Spleen (tissue), 11 donors: ENCODE data around the gene HSD17B12. TPM values are rescaled to one million over a fixed set of nuclear protein-coding genes. Genes with fewer than 3 reads are reported as not detected.

Experiments
- DNase-seq: peaks from one replicate; pipeline ENCODE4 v3.0.0-alpha.2; 2020
- H3K27ac ChIP-seq, 8 donors: fragments of 200-600 bp; sonication (generic) in 7 of 8; 1 replicate in 4 of 8; 2 replicates in 4 of 8; pipeline versions ENCODE4 v1.5.0 to v1.8.0; 2016 to 2021; ENCODE audit warnings: inconsistent platforms in 4 of 8, mild to moderate bottlenecking in 4 of 8, moderate library complexity in 1 of 8
- H3K27me3 ChIP-seq, 7 donors: fragments of 200-600 bp; sonication (generic) in 6 of 7; replicated peaks in 1 of 7; 1 replicate in 4 of 7; 2 replicates in 3 of 7; pipeline versions ENCODE4 v1.5.0 to v1.8.0; 2016 to 2021; ENCODE audit warnings: inconsistent platforms in 3 of 7, mild to moderate bottlenecking in 1 of 7
- H3K36me3 ChIP-seq, 6 donors: fragments of 200-600 bp; sonication (generic) in 5 of 6; 1 replicate in 4 of 6; 2 replicates in 2 of 6; pipeline versions ENCODE4 v1.5.0 to v1.8.0; 2016 to 2021; ENCODE audit warnings: inconsistent platforms in 2 of 6
- H3K4me1 ChIP-seq, 6 donors: fragments of 200-600 bp; sonication (generic) in 5 of 6; 1 replicate in 3 of 6; 2 replicates in 3 of 6; pipeline versions ENCODE4 v1.5.0 to v1.8.0; 2016 to 2021; ENCODE audit warnings: inconsistent platforms in 3 of 6
- H3K4me3 ChIP-seq, 8 donors: fragments of 200-600 bp; sonication (generic) in 7 of 8; 1 replicate in 4 of 8; 2 replicates in 4 of 8; pipeline versions ENCODE4 v1.5.0 to v1.8.0; 2016 to 2021; ENCODE audit warnings: inconsistent platforms in 4 of 8, mild to moderate bottlenecking in 4 of 8, moderate library complexity in 2 of 8
- H3K9me3 ChIP-seq, 8 donors: fragments of 200-600 bp; sonication (generic) in 7 of 8; 1 replicate in 4 of 8; 2 replicates in 4 of 8; pipeline versions ENCODE4 v1.5.0 to v1.8.0; 2016 to 2021; ENCODE audit warnings: inconsistent platforms in 4 of 8
- CTCF ChIP-seq, 11 experiments: fragments of 200-600 bp in 7 of 11; fragments of 450-650 bp in 4 of 11; sonication (generic) in 4 of 11; IDR thresholded peaks in 8 of 11; conservative IDR thresholded peaks in 3 of 11; 1 replicate in 7 of 11; 2 replicates in 4 of 11; pipeline versions ENCODE4 v1.4.0 to v1.8.0; 2016 to 2021; ENCODE audit warnings: antibody characterized with exemption in 11 of 11, inconsistent platforms in 4 of 11, mild to moderate bottlenecking in 1 of 11
- POLR2A ChIP-seq, 3 donors: fragments of 450-650 bp; IDR thresholded peaks; one replicate each; pipeline ENCODE4 v1.5.1; 2017; ENCODE audit warnings: antibody characterized with exemption in 3 of 3, mild to moderate bottlenecking in 1 of 3
- POLR2AphosphoS5 ChIP-seq, 3 donors: sonication (generic); formaldehyde crosslinking; IDR thresholded peaks; one replicate each; pipeline ENCODE4 v1.5.1; 2017; ENCODE audit warnings: antibody characterized with exemption in 3 of 3
- WGBS, 5 donors: extraction: QIAGEN DNeasy Blood & Tissue Kit in 3 of 5; methylation state at CpG; one replicate each; pipeline versions ENCODE4 v1.1.5 to v1.1.7; 2013 to 2018; 5-methylcytosine and 5-hydroxymethylcytosine counted together
- intact Hi-C: fragments of 100-400 bp; cut with DNase I; formaldehyde crosslinking; loops from one replicate; pipeline ENCODE4 v1.15.0; 2023; ENCODE audit warnings: low total_unique reads
- polyA plus RNA-seq, 3 donors: library from polyadenylated mRNA; stranded (reverse); fragments of 200-250 nt; gene quantifications; one replicate each; pipeline ENCODE4 v1.2.1, GENCODE V29; 2013
- total RNA-seq, 7 donors: library from RNA; depleted of rRNA in 3 of 7; stranded (reverse); fragments of >200 nt in 3 of 7; fragmentation: NEBNext Ultra II Directional in 4 of 7; extraction: Animal tissue kit (Norgen Biotek cat#: 25700) in 4 of 7; gene quantifications; one replicate each; pipeline versions ENCODE4 v1.1.0 to v1.2.1, GENCODE V29; 2016 to 2021
- donor health status: healthy with polysubstance abuse.
- donor health status: DM: no; HTN: no; CAD: no; lungs with moderate emphysema.
- donor health status: DM: no; HTN: no; CAD: no.
- donor health status: Bipolar disorder and iron deficiency.
- donor health status: healthy.
- donor health status: DM: no; HTN: no; CAD: no.
- donor health status: DM: yes; HTN: yes; CAD: no.

The HSD17B12 gene
- total and polyA plus RNA-seq, 10 donors, result 17.5 to 80.0 (median 56.3) TPM

GRCh38 chr11:43901551-43901950 lies 221.0 kb downstream of the HSD17B12 start:
- Histone ChIP-seq H3K4me1 (peaks cover 0 to 17% (median 10%) of the 10 kb centered on the region in 6 donors), H3K36me3 (peaks cover 0 to 97% (median 59%) of the 10 kb centered on the region in 6 donors), H3K27me3 (no peaks in the 10 kb centered on the region), H3K27ac (peak overlapping the region in 2 of 8 donors; percentile 16 to 18), H3K9me3 (no peaks in the 10 kb centered on the region), H3K4me3 (no peak overlapping the region)
- intact Hi-C loops, result no loop called here
- no peak for DNase-seq
- 88 to 91% (median 90%) methylated on average over 4 of the region's 4 CpGs for WGBS, 5 donors
- TF ChIP-seq POLR2AphosphoS5 (IDR thresholded peaks at IDR 0.05) (no peak), POLR2A (IDR thresholded peaks at IDR 0.05) (no peak), CTCF (IDR thresholded peaks at IDR 0.05 in 8 of 11, conservative IDR thresholded peaks at IDR 0.05 in 3 of 11) (no peak)

GRCh38 chr11:43903078-43903477 lies 222.5 kb downstream of the HSD17B12 start:
- 90 to 99% (median 94%) methylated on average over 2 of the region's 2 CpGs for WGBS, 5 donors
- Histone ChIP-seq H3K27me3 (no peaks in the 10 kb centered on the region), H3K4me1 (peaks cover 0 to 22% (median 10%) of the 10 kb centered on the region in 6 donors), H3K9me3 (no peaks in the 10 kb centered on the region), H3K4me3 (no peak overlapping the region), H3K27ac (no peak overlapping the region), H3K36me3 (peaks cover 0 to 97% (median 44%) of the 10 kb centered on the region in 6 donors)
- no peak for DNase-seq
- intact Hi-C loops, result no loop called here
- no peak for TF ChIP-seq POLR2AphosphoS5 (IDR thresholded peaks at IDR 0.05)
- TF ChIP-seq POLR2A (IDR thresholded peaks at IDR 0.05), result no peak
- TF ChIP-seq CTCF (IDR thresholded peaks at IDR 0.05 in 8 of 11, conservative IDR thresholded peaks at IDR 0.05 in 3 of 11), result no peak

GRCh38 chr11:43903969-43904368 lies 223.4 kb downstream of the HSD17B12 start:
- H3K4me3 ChIP-seq, result no peak overlapping the region
- H3K27me3 ChIP-seq, result no peaks in the 10 kb centered on the region
- peaks cover 0 to 97% (median 37%) of the 10 kb centered on the region in 6 donors for H3K36me3 ChIP-seq
- H3K9me3 ChIP-seq, result no peaks in the 10 kb centered on the region
- peak overlapping the region in 4 of 8 donors; percentile 53 to 72 (median 66) for H3K27ac ChIP-seq
- no peak for TF ChIP-seq POLR2A (IDR thresholded peaks at IDR 0.05)
- no peak for TF ChIP-seq POLR2AphosphoS5 (IDR thresholded peaks at IDR 0.05)
- no peak for TF ChIP-seq CTCF (IDR thresholded peaks at IDR 0.05 in 8 of 11, conservative IDR thresholded peaks at IDR 0.05 in 3 of 11)
- no peak for DNase-seq
- intact Hi-C loops, result no loop called here
- WGBS, 5 donors, result 93 to 100% (median 97%) methylated on average over 4 of the region's 4 CpGs
- peaks cover 0 to 22% (median 10%) of the 10 kb centered on the region in 6 donors for H3K4me1 ChIP-seq

GRCh38 chr11:43904742-43905535 lies 224.4 kb downstream of the HSD17B12 start:
- Histone ChIP-seq H3K36me3 (peaks cover 0 to 98% (median 38%) of the 10 kb centered on the region in 6 donors), H3K9me3 (no peaks in the 10 kb centered on the region), H3K4me1 (peaks cover 0 to 22% (median 10%) of the 10 kb centered on the region in 6 donors), H3K4me3 (no peak overlapping the region), H3K27ac (peak overlapping the region in 7 of 8 donors; percentile 21 to 72 (median 56)), H3K27me3 (no peaks in the 10 kb centered on the region)
- TF ChIP-seq POLR2AphosphoS5 (IDR thresholded peaks at IDR 0.05) (peak in 1 of 3 donors; percentile 21), CTCF (IDR thresholded peaks at IDR 0.05 in 8 of 11, conservative IDR thresholded peaks at IDR 0.05 in 3 of 11) (no peak)
- intact Hi-C loops, result no loop called here
- 69 to 84% (median 80%) methylated on average over 10 of the region's 10 CpGs for WGBS, 5 donors
- DNase-seq, result no peak
